Measurements from ENCODE around the gene TMEM151B. TPM values are rescaled to one million over a fixed set of nuclear protein-coding genes. Genes with fewer than 3 reads are reported as not detected.

The TMEM151B gene
- total RNA-seq, 1 experiment from 2014 or later: not detected

- H3K4me1 ChIP-seq (ENCODE audit: control insufficient read depth in 1 of 2, insufficient read depth in 2 of 2, low read length in 2 of 2): peaks cover 6 to 16% of the 10 kb centered on the region in 2 experiments
- H3K36me3 ChIP-seq (ENCODE audit: control insufficient read depth in 1 of 2, insufficient read depth in 2 of 2, low read length in 2 of 2): peaks cover 28 to 44% of the 10 kb centered on the region in 2 experiments; a peak in 3 of 4 replicates
- ChIA-PET POLR2A (no interaction called here), CTCF (no interaction called here), RAD21 (ENCODE audit: low non-redundant PET in 1 of 2, low total read pairs in 2 of 2, uncharacterized antibody in 2 of 2, unreplicated experiment in 2 of 2) (no interaction called here)
- peaks cover 19% of the 10 kb centered on the region for H3K79me2 ChIP-seq (ENCODE audit: insufficient read depth, low read length)
- intact Hi-C loops (cut with micrococcal nuclease): no loop called here
- no peak overlapping the region for H3K9ac ChIP-seq (ENCODE audit: low read length)
- no peaks in the 10 kb centered on the region for H3K9me3 ChIP-seq (ENCODE audit: control insufficient read depth in 1 of 2, insufficient read depth in 1 of 2, low read depth in 1 of 2, low read length in 2 of 2)
- H3K27me3 ChIP-seq (ENCODE audit: insufficient read depth, low read length): no peaks in the 10 kb centered on the region
- no peak overlapping the region for H3K27ac ChIP-seq (ENCODE audit: low read depth, low read length)
- no peak for DNase-seq (ENCODE audit: low read depth, low spot score)
- no peak for ATAC-seq
- BruUV-seq (replicated peaks): no TSS peak
- TF ChIP-seq, protein P1, sequence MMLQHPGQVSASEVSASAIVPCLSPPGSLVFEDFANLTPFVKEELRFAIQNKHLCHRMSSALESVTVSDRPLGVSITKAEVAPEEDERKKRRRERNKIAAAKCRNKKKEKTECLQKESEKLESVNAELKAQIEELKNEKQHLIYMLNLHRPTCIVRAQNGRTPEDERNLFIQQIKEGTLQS (IDR thresholded peaks at IDR 0.05): no peak
- TF ChIP-seq YY1 (IDR thresholded peaks at IDR 0.05; ENCODE audit: extremely low read depth, insufficient replicate concordance, low read depth, low read length): no peak
- no peak for TF ChIP-seq EGR1 (IDR thresholded peaks at IDR 0.05; ENCODE audit: low read depth)
- no peak for TF ChIP-seq CEBPB (IDR thresholded peaks at IDR 0.05; ENCODE audit: low read depth)
- no peak for TF ChIP-seq SRF (IDR thresholded peaks at IDR 0.05; ENCODE audit: low read depth)
- TF ChIP-seq, protein P2, sequence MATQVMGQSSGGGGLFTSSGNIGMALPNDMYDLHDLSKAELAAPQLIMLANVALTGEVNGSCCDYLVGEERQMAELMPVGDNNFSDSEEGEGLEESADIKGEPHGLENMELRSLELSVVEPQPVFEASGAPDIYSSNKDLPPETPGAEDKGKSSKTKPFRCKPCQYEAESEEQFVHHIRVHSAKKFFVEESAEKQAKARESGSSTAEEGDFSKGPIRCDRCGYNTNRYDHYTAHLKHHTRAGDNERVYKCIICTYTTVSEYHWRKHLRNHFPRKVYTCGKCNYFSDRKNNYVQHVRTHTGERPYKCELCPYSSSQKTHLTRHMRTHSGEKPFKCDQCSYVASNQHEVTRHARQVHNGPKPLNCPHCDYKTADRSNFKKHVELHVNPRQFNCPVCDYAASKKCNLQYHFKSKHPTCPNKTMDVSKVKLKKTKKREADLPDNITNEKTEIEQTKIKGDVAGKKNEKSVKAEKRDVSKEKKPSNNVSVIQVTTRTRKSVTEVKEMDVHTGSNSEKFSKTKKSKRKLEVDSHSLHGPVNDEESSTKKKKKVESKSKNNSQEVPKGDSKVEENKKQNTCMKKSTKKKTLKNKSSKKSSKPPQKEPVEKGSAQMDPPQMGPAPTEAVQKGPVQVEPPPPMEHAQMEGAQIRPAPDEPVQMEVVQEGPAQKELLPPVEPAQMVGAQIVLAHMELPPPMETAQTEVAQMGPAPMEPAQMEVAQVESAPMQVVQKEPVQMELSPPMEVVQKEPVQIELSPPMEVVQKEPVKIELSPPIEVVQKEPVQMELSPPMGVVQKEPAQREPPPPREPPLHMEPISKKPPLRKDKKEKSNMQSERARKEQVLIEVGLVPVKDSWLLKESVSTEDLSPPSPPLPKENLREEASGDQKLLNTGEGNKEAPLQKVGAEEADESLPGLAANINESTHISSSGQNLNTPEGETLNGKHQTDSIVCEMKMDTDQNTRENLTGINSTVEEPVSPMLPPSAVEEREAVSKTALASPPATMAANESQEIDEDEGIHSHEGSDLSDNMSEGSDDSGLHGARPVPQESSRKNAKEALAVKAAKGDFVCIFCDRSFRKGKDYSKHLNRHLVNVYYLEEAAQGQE (IDR thresholded peaks at IDR 0.05; ENCODE audit: low read depth): no peak
- no peak for TF ChIP-seq FOSL1 (IDR thresholded peaks at IDR 0.05; ENCODE audit: low read depth)
- no peak for TF ChIP-seq TCF7L2 (IDR thresholded peaks at IDR 0.05; ENCODE audit: borderline replicate concordance, extremely low read depth, insufficient read depth, insufficient read length)
- no peak for TF ChIP-seq RAD21 (IDR thresholded peaks at IDR 0.05; ENCODE audit: low read depth)
- no peaks in the 10 kb centered on the region for H4K20me1 ChIP-seq (ENCODE audit: insufficient read depth)
- no peaks in the 10 kb centered on the region for H3K9me2 ChIP-seq (ENCODE audit: insufficient read depth)
- no peak overlapping the region for H3K4me2 ChIP-seq (ENCODE audit: low read length)
- no peak overlapping the region for H2AFZ ChIP-seq (ENCODE audit: low read depth, low read length, poor library complexity, severe bottlenecking)
- H3K4me3 ChIP-seq (replicated peaks in 1 of 2; ENCODE audit: low read depth in 1 of 2, low read length in 2 of 2): no peak overlapping the region
Measured at GRCh38 chr6:44310241-44310640, 40.0 kb downstream of the TMEM151B start.

All from HCT116 (cell line).